Stimulated activated effector memory CD8-positive, alpha-beta T cell treated with anti-CD3 and anti-CD28 coated beads, Interleukin-12 subunit alpha, Interleukin-12 subunit beta, amount 100 ng/mL, for 72 hours (primary cell): Measurements from ENCODE around the gene SLC43A3.
"Not testable (repeated sequence)": the region's sequence is repeated elsewhere in the genome, so short reads cannot be mapped to it uniquely, and the experiment has no call there.

ENCODE experiments used
- ATAC-seq: fragments of 150-1000 bp; cut with Tn5 transposase; 2 replicates; pipeline ENCODE4 v1.10.0; 2021
- DNase-seq, 2 donors: peaks; one replicate each; pipeline ENCODE4 v3.0.0; 2021 to 2022; ENCODE audit warnings: low spot score in 2 of 2
- H3K27ac Mint-ChIP-seq: one replicate; pipeline ENCODE4 v1.8.0; 2022; ENCODE audit warnings: mild to moderate bottlenecking, mixed read lengths
- H3K36me3 Mint-ChIP-seq: one replicate; pipeline ENCODE4 v1.8.0; 2022; ENCODE audit warnings: mild to moderate bottlenecking, mixed read lengths
- H3K4me1 Mint-ChIP-seq: one replicate; pipeline ENCODE4 v1.8.0; 2022; ENCODE audit warnings: mixed read lengths
- H3K4me3 Mint-ChIP-seq: one replicate; pipeline ENCODE4 v1.8.0; 2022; ENCODE audit warnings: mild to moderate bottlenecking, mixed read lengths
- H3K9me3 Mint-ChIP-seq: one replicate; pipeline ENCODE4 v1.8.0; 2022; ENCODE audit warnings: mixed read lengths

Gene SLC43A3

GRCh38 chr11:57370941-57371340 is 56.0 kb downstream of the SLC43A3 start:
- Mint-ChIP-seq H3K4me1 (no peaks in the 10 kb centered on the region), H3K4me3 (no peak overlapping the region), H3K9me3 (no peaks in the 10 kb centered on the region), H3K36me3 (no peaks in the 10 kb centered on the region), H3K27ac (peak overlapping the region; percentile 50)
- no peak for DNase-seq
- no peak for ATAC-seq

GRCh38 chr11:57370251-57370650 is 56.7 kb downstream of the SLC43A3 start:
- no peaks in the 10 kb centered on the region for H3K4me1 Mint-ChIP-seq
- no peak for ATAC-seq
- peak overlapping the region; percentile 50 for H3K27ac Mint-ChIP-seq
- H3K36me3 Mint-ChIP-seq, result no peaks in the 10 kb centered on the region
- H3K4me3 Mint-ChIP-seq, result no peak overlapping the region
- no peak for DNase-seq
- no peaks in the 10 kb centered on the region for H3K9me3 Mint-ChIP-seq

GRCh38 chr11:57368845-57369232 is 58.1 kb downstream of the SLC43A3 start:
- Mint-ChIP-seq H3K27ac (no peak overlapping the region), H3K4me3 (no peak overlapping the region), H3K36me3 (no peaks in the 10 kb centered on the region), H3K4me1 (no peaks in the 10 kb centered on the region), H3K9me3 (no peaks in the 10 kb centered on the region)
- ATAC-seq (no peak), DNase-seq (no peak)

- Mint-ChIP-seq H3K27ac (no peak overlapping the region), H3K4me1 (no peaks in the 10 kb centered on the region), H3K4me3 (no peak overlapping the region), H3K9me3 (no peaks in the 10 kb centered on the region), H3K36me3 (no peaks in the 10 kb centered on the region)
- no peak for DNase-seq
- no peak for ATAC-seq
Measured at GRCh38 chr11:57368106-57368844, 58.6 kb downstream of the SLC43A3 start.

- no peaks in the 10 kb centered on the region for H3K9me3 Mint-ChIP-seq
- H3K36me3 Mint-ChIP-seq, result no peaks in the 10 kb centered on the region
- ATAC-seq (no peak), DNase-seq (no peak)
- no peak overlapping the region for H3K27ac Mint-ChIP-seq
- no peaks in the 10 kb centered on the region for H3K4me1 Mint-ChIP-seq
- no peak overlapping the region for H3K4me3 Mint-ChIP-seq
Measured at GRCh38 chr11:57364851-57365660, 61.9 kb downstream of the SLC43A3 start.

GRCh38 chr11:57363131-57364080 is 63.5 kb downstream of the SLC43A3 start:
- Mint-ChIP-seq H3K27ac (no peak overlapping the region), H3K4me3 (no peak overlapping the region), H3K36me3 (no peaks in the 10 kb centered on the region), H3K9me3 (no peaks in the 10 kb centered on the region), H3K4me1 (no peaks in the 10 kb centered on the region)
- DNase-seq (no peak), ATAC-seq (no peak)

- H3K9me3 Mint-ChIP-seq, result no peaks in the 10 kb centered on the region
Measured at GRCh38 chr11:57361926-57362325, 65.0 kb downstream of the SLC43A3 start.

GRCh38 chr11:57361420-57361819 is 65.5 kb downstream of the SLC43A3 start:
- ATAC-seq, H3K36me3 Mint-ChIP-seq, DNase-seq, H3K9me3 Mint-ChIP-seq, H3K27ac Mint-ChIP-seq, H3K4me3 Mint-ChIP-seq, H3K4me1 Mint-ChIP-seq: not testable (repeated sequence)

More at GRCh38 chr11:57361926-57362325, 65.0 kb downstream of the SLC43A3 start:
- Mint-ChIP-seq H3K4me3 (no peak overlapping the region), H3K36me3 (no peaks in the 10 kb centered on the region), H3K27ac (no peak overlapping the region), H3K4me1 (no peaks in the 10 kb centered on the region)
- DNase-seq, result no peak
- ATAC-seq, result no peak

- no peak for ATAC-seq
- no peaks in the 10 kb centered on the region for H3K9me3 Mint-ChIP-seq
- no peak overlapping the region for H3K4me3 Mint-ChIP-seq
- H3K4me1 Mint-ChIP-seq, result no peaks in the 10 kb centered on the region
- no peak for DNase-seq
- H3K36me3 Mint-ChIP-seq, result no peaks in the 10 kb centered on the region
- H3K27ac Mint-ChIP-seq, result no peak overlapping the region
Measured at GRCh38 chr11:57360991-57361390, 65.9 kb downstream of the SLC43A3 start.

- no peak overlapping the region for H3K4me3 Mint-ChIP-seq
- no peak for ATAC-seq
- no peak overlapping the region for H3K27ac Mint-ChIP-seq
- no peak for DNase-seq
- H3K9me3 Mint-ChIP-seq, result no peaks in the 10 kb centered on the region
- no peaks in the 10 kb centered on the region for H3K36me3 Mint-ChIP-seq
- no peaks in the 10 kb centered on the region for H3K4me1 Mint-ChIP-seq
Measured at GRCh38 chr11:57359896-57360690, 66.8 kb downstream of the SLC43A3 start.

- H3K27ac Mint-ChIP-seq, result no peak overlapping the region
- H3K4me3 Mint-ChIP-seq, result no peak overlapping the region
- H3K36me3 Mint-ChIP-seq, result no peaks in the 10 kb centered on the region
- ATAC-seq (no peak), DNase-seq (no peak)
- H3K9me3 Mint-ChIP-seq, result no peaks in the 10 kb centered on the region
- no peaks in the 10 kb centered on the region for H3K4me1 Mint-ChIP-seq
Measured at GRCh38 chr11:57359396-57359795, 67.5 kb downstream of the SLC43A3 start.

- Mint-ChIP-seq H3K9me3 (no peaks in the 10 kb centered on the region), H3K4me1 (no peaks in the 10 kb centered on the region), H3K4me3 (no peak overlapping the region), H3K36me3 (no peaks in the 10 kb centered on the region), H3K27ac (no peak overlapping the region)
- DNase-seq (no peak), ATAC-seq (no peak)
Measured at GRCh38 chr11:57358991-57359390, 67.9 kb downstream of the SLC43A3 start.

GRCh38 chr11:57358543-57358961 is 68.4 kb downstream of the SLC43A3 start:
- ATAC-seq, result no peak
- Mint-ChIP-seq H3K4me1 (no peaks in the 10 kb centered on the region), H3K27ac (no peak overlapping the region), H3K36me3 (no peaks in the 10 kb centered on the region), H3K9me3 (no peaks in the 10 kb centered on the region), H3K4me3 (no peak overlapping the region)
- no peak for DNase-seq

GRCh38 chr11:57357856-57358255 is 69.1 kb downstream of the SLC43A3 start:
- ATAC-seq (no peak), DNase-seq (no peak)
- no peaks in the 10 kb centered on the region for H3K4me1 Mint-ChIP-seq
- no peaks in the 10 kb centered on the region for H3K36me3 Mint-ChIP-seq
- H3K4me3 Mint-ChIP-seq, result no peak overlapping the region
- no peaks in the 10 kb centered on the region for H3K9me3 Mint-ChIP-seq
- no peak overlapping the region for H3K27ac Mint-ChIP-seq
